Measurements from ENCODE around the gene CARD11.

DNA sequence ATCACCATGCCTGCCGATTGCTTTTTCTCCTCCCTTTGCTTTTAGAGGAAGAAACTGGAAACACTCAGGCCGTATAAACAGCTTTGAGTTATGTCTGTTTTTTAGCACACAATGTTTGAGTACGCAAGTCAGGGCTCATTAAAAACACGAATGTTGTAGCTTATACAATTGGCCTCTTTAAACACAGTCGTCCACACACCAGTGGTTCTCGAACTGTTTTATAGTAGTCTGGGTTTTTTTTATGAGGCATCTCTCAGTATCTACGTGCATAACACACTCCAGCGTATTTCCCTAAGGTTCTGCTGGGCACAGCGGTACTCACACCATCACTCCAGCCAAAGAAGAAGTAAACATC is 13.4 kb upstream of the CARD11 start:
- TF ChIP-seq, protein P1, sequence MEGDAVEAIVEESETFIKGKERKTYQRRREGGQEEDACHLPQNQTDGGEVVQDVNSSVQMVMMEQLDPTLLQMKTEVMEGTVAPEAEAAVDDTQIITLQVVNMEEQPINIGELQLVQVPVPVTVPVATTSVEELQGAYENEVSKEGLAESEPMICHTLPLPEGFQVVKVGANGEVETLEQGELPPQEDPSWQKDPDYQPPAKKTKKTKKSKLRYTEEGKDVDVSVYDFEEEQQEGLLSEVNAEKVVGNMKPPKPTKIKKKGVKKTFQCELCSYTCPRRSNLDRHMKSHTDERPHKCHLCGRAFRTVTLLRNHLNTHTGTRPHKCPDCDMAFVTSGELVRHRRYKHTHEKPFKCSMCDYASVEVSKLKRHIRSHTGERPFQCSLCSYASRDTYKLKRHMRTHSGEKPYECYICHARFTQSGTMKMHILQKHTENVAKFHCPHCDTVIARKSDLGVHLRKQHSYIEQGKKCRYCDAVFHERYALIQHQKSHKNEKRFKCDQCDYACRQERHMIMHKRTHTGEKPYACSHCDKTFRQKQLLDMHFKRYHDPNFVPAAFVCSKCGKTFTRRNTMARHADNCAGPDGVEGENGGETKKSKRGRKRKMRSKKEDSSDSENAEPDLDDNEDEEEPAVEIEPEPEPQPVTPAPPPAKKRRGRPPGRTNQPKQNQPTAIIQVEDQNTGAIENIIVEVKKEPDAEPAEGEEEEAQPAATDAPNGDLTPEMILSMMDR (conservative IDR thresholded peaks at IDR 0.05 in 1 of 2, IDR thresholded peaks at IDR 0.05 in 1 of 2; ENCODE audit: extremely low read depth in 1 of 2, insufficient read depth in 1 of 2, low read depth in 1 of 2, low read length in 2 of 2), result no peak
- no peak for TF ChIP-seq EZH2 (IDR thresholded peaks at IDR 0.05; ENCODE audit: borderline replicate concordance, low read length)
